Chondrocyte (in vitro differentiated cells): ENCODE data around the gene IVD. TPM values are rescaled to one million over a fixed set of nuclear protein-coding genes. Genes with fewer than 3 reads are reported as not detected.

Experiments used
- DNase-seq: peaks from one replicate; pipeline ENCODE4 v3.0.0; 2021; ENCODE audit warnings: mixed read lengths, low spot score
- H3K27ac Mint-ChIP-seq: one replicate; pipeline ENCODE4 v1.8.0; 2021; ENCODE audit warnings: mild to moderate bottlenecking, moderate library complexity, mixed read lengths; ENCODE audit not compliant: unreplicated experiment
- H3K27me3 Mint-ChIP-seq: 2 replicates; pipeline ENCODE4 v1.8.0; 2021; ENCODE audit warnings: low read depth, mixed read lengths
- H3K36me3 Mint-ChIP-seq: 2 replicates; pipeline ENCODE4 v1.8.0; 2021; ENCODE audit warnings: low read depth, mixed read lengths
- H3K4me1 Mint-ChIP-seq: 2 replicates; pipeline ENCODE4 v1.8.0; 2021; ENCODE audit warnings: low read depth, mild to moderate bottlenecking, mixed read lengths
- H3K4me3 Mint-ChIP-seq: one replicate; pipeline ENCODE4 v1.8.0; 2021; ENCODE audit warnings: mild to moderate bottlenecking, moderate library complexity, mixed read lengths; ENCODE audit not compliant: unreplicated experiment
- H3K9me3 Mint-ChIP-seq: 2 replicates; pipeline ENCODE4 v1.8.0; 2021; ENCODE audit warnings: low read depth, mixed read lengths
- total RNA-seq: library from RNA; stranded (reverse); gene quantifications from 3 replicates; pipeline ENCODE4 v1.2.1, GENCODE V29; 2021
- TF ChIP-seq, protein P1 (sequence below): fragments of 200-600 bp; sonication (generic); IDR thresholded peaks from 2 replicates; pipeline ENCODE4 v1.5.0; 2021; ENCODE audit warnings: antibody characterized with exemption, mild to moderate bottlenecking, moderate library complexity

The IVD gene
- total RNA-seq, 1 donor from 2014 or later, result 42.5 TPM

DNA sequence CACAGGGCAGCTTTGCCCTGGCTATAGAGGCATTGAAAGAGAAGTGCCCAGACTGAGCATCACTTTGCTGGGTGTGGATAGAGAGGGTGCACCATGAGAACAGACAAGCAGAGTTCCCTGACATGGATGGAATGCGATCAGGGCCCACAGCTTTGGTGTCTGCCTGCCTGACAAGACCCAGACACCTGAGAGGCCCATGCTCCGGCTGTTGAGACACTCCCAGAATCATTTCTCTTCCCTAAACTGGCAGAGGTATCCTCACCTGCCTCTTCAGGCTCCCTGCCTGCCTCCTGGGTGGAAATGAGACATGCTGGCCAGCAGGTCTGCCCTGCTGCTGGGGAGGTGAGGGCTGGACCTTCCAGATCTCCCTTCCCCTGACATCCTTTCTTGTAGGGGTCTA lies 54.8 kb downstream of the IVD start:
- Mint-ChIP-seq H3K9me3 (no peaks in the 10 kb centered on the region), H3K4me3 (no peak overlapping the region), H3K27me3 (no peaks in the 10 kb centered on the region), H3K27ac (no peak overlapping the region), H3K36me3 (peaks cover 6% of the 10 kb centered on the region), H3K4me1 (peaks cover 10% of the 10 kb centered on the region)
- TF ChIP-seq, protein P1, sequence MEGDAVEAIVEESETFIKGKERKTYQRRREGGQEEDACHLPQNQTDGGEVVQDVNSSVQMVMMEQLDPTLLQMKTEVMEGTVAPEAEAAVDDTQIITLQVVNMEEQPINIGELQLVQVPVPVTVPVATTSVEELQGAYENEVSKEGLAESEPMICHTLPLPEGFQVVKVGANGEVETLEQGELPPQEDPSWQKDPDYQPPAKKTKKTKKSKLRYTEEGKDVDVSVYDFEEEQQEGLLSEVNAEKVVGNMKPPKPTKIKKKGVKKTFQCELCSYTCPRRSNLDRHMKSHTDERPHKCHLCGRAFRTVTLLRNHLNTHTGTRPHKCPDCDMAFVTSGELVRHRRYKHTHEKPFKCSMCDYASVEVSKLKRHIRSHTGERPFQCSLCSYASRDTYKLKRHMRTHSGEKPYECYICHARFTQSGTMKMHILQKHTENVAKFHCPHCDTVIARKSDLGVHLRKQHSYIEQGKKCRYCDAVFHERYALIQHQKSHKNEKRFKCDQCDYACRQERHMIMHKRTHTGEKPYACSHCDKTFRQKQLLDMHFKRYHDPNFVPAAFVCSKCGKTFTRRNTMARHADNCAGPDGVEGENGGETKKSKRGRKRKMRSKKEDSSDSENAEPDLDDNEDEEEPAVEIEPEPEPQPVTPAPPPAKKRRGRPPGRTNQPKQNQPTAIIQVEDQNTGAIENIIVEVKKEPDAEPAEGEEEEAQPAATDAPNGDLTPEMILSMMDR, result no peak
- peak; percentile 44 for DNase-seq

DNA sequence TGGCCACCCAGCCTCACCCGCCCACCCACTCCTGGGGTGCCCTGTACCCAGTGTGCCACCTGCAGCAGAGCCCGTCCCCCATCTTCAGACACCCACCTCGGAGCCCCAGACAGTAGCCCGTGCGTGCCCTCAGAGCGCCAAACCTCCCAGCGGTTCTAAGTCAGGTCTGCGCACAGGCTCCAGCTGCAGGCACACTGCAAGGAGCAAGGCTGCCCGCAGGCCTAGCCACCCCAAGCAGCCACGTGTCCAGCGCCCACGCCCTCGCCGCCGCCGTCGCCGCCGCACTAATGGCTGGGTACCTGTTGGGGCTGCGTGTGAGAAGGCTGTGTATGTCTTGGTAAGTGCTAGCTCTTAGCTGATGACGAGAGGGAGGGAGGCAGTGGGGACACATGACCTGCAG lies 56.4 kb downstream of the IVD start:
- TF ChIP-seq, protein P1, result no peak
- no peaks in the 10 kb centered on the region for H3K9me3 Mint-ChIP-seq
- no peak overlapping the region for H3K4me3 Mint-ChIP-seq
- DNase-seq, result peak; percentile 50
- H3K4me1 Mint-ChIP-seq, result no peaks in the 10 kb centered on the region
- peaks cover 10% of the 10 kb centered on the region for H3K36me3 Mint-ChIP-seq
- no peaks in the 10 kb centered on the region for H3K27me3 Mint-ChIP-seq
- H3K27ac Mint-ChIP-seq, result no peak overlapping the region

DNA sequence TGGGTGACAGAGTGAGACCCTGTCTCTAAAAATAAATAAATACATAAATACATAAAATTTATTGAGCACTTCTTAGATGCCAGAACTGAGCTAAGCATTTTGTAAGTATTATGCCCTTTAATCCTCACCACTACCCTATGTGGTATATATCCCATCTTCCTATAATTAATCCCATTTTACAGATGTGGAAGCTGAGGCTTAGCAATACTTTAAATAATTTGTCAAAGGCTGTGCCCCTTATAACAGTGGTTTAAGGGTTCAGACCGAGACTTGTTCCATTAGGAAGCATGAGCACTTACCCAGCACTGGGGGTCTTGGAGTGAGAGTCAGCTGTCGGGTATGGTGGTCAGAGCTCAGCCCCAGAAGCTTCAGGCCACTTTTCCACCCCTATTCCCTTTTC lies 57.7 kb downstream of the IVD start:
- no peaks in the 10 kb centered on the region for H3K4me1 Mint-ChIP-seq
- no peak overlapping the region for H3K27ac Mint-ChIP-seq
- H3K36me3 Mint-ChIP-seq, result peaks cover 13% of the 10 kb centered on the region
- TF ChIP-seq, protein P1, result no peak
- no peak overlapping the region for H3K4me3 Mint-ChIP-seq
- H3K9me3 Mint-ChIP-seq, result no peaks in the 10 kb centered on the region
- no peaks in the 10 kb centered on the region for H3K27me3 Mint-ChIP-seq
- peak; percentile 5 for DNase-seq

DNA sequence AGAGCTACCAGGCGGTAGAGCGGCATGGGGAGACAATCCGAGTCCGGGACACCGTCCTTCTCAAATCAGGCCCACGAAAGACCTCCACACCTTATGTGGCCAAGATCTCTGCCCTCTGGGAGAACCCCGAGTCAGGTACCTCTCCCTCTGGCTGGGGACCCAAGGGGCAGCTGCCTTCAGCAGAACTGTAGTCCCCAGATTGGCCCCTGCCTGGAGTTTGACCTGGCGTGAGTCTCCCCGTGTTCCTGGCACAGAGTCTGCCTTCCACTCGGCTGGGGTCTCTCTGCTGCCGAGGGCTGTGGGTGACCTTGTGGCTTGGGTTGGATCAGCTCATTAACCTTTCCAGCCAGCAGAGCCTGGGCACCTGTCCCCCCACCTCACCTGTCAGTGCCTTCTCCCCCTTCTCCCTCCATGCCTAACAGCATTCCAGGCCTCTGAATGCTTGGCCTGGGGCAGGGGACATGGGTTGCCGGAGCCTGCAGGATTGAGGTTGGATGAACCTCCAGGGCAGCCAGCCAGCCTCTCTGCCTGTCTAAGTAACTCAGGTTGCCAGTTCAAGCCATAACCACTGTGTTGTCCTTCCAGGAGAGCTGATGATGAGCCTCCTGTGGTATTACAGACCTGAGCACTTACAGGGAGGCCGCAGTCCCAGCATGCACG lies 58.4 kb downstream of the IVD start:
- no peak overlapping the region for H3K4me3 Mint-ChIP-seq
- peak; percentile 76 for DNase-seq
- no peaks in the 10 kb centered on the region for H3K27me3 Mint-ChIP-seq
- H3K9me3 Mint-ChIP-seq, result no peaks in the 10 kb centered on the region
- peaks cover 13% of the 10 kb centered on the region for H3K36me3 Mint-ChIP-seq
- TF ChIP-seq, protein P1, result no peak
- no peaks in the 10 kb centered on the region for H3K4me1 Mint-ChIP-seq
- H3K27ac Mint-ChIP-seq, result no peak overlapping the region

DNA sequence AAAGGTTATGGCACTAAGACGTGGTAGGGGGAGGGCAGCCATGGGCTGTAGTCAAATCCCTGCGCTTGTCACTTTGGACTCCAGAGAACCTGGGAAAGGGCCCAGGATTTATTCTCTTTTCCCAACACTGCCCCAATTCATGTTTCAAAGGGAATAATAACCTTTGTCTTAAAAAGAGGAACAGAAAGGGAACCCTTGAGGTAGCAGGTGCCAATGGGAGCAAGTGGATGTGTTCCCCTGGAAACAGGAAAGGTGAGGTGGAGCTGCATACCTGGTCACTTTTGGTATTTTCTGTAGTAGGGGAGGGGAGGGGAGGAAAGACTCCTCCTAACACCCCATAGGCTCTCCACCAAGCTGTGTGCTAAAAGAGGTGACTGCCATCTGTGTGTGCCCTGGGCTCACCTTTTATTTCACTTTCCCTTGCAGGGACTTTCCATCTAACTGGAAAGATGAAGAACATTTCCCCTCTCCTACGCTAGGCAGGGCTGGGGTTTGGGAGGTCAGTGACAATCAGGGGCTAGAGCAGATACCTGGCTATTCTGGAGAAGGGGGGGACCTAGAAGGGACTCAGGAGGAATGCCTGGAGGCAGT lies 59.1 kb downstream of the IVD start:
- TF ChIP-seq, protein P1, result no peak
- no peak overlapping the region for H3K4me3 Mint-ChIP-seq
- no peak overlapping the region for H3K27ac Mint-ChIP-seq
- H3K36me3 Mint-ChIP-seq, result peaks cover 11% of the 10 kb centered on the region
- H3K27me3 Mint-ChIP-seq, result no peaks in the 10 kb centered on the region
- H3K9me3 Mint-ChIP-seq, result no peaks in the 10 kb centered on the region
- DNase-seq, result peak; percentile 38
- no peaks in the 10 kb centered on the region for H3K4me1 Mint-ChIP-seq
